Measurements from ENCODE around the gene CX3CR1.

CX3CR1 gene

GRCh38 chr3:39292961-39293360 is 13.1 kb upstream of the CX3CR1 start:
- no peak for DNase-seq (ENCODE audit: low read depth in 2 of 2, low spot score in 1 of 2)

- peak; percentile 64 to 72 for DNase-seq (ENCODE audit: low read depth in 2 of 2, low spot score in 1 of 2)
Observed at GRCh38 chr3:39291903-39292329, 12.1 kb upstream of the CX3CR1 start.

- no peak for DNase-seq (ENCODE audit: low read depth in 2 of 2, low spot score in 1 of 2)
Observed at GRCh38 chr3:39290255-39290654, 10.4 kb upstream of the CX3CR1 start.

GRCh38 chr3:39289107-39289506 is 9.3 kb upstream of the CX3CR1 start:
- DNase-seq (ENCODE audit: low read depth in 2 of 2, low spot score in 1 of 2) = no peak

GRCh38 chr3:39288300-39288808 is 8.5 kb upstream of the CX3CR1 start:
- peak; percentile 53 to 68 for DNase-seq (ENCODE audit: low read depth in 2 of 2, low spot score in 1 of 2)

- DNase-seq (ENCODE audit: low read depth in 2 of 2, low spot score in 1 of 2) = no peak
Observed at GRCh38 chr3:39287216-39288164, 7.7 kb upstream of the CX3CR1 start.

- DNase-seq (ENCODE audit: low read depth in 2 of 2, low spot score in 1 of 2) = no peak
Observed at GRCh38 chr3:39286771-39287170, 6.9 kb upstream of the CX3CR1 start.

GRCh38 chr3:39285332-39285731 is 5.5 kb upstream of the CX3CR1 start:
- DNase-seq (ENCODE audit: low read depth in 2 of 2, low spot score in 1 of 2) = no peak

- DNase-seq (ENCODE audit: low read depth in 2 of 2, low spot score in 1 of 2) = no peak
Observed at GRCh38 chr3:39284457-39284881, 4.6 kb upstream of the CX3CR1 start.

GRCh38 chr3:39282057-39282456 is 2.2 kb upstream of the CX3CR1 start:
- no peak for DNase-seq (ENCODE audit: low read depth in 2 of 2, low spot score in 1 of 2)

- DNase-seq (ENCODE audit: low read depth in 2 of 2, low spot score in 1 of 2) = no peak
Observed at GRCh38 chr3:39281533-39281932, 1.7 kb upstream of the CX3CR1 start.

DNA sequence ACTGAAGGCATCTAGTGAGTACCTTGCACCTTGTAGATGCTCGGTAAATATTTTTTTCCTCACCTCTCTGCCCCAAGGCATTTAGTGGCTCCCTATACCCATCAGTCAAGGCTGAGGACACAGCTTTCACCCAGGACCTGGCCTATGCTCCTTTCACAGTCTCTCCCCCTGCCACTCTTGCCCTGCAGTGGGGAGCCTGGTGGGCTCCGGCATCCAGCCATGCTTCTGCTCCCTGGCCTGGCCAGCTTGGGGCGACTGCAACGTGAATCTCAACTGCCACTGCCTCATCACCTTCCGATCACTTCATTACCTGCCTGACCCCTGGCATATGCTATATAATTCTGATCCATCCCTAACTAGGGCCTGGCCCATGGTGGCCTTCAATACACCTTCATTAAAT is 735 bp upstream of the CX3CR1 start:
- no peak for DNase-seq (ENCODE audit: low read depth in 2 of 2, low spot score in 1 of 2)

GRCh38 chr3:39278616-39278935 is 1.3 kb downstream of the CX3CR1 start:
- DNase-seq (ENCODE audit: low read depth in 2 of 2, low spot score in 1 of 2) = no peak

GRCh38 chr3:39277893-39278615 is 1.8 kb downstream of the CX3CR1 start:
- no peak for DNase-seq (ENCODE audit: low read depth in 2 of 2, low spot score in 1 of 2)

DNA sequence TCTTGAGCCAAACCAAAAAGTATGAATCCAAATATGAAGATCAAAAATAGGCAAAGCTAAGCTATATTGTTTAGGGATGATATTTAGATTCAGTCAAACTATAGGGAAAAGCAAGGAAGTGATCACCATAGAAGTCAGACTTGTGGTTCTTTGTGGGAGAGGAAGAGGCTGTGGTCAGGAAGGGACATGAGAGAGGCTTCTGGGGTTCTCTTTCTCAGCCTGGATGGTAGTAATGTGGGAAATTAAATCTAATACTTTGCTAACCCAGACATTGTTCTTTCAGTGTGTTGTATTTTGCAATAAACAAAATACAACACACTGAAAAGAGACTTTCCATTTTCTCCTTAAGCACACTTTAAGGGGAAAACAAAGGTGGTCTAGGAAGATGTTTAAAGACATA is 3.1 kb downstream of the CX3CR1 start:
- DNase-seq (ENCODE audit: low read depth in 2 of 2, low spot score in 1 of 2) = no peak

DNA sequence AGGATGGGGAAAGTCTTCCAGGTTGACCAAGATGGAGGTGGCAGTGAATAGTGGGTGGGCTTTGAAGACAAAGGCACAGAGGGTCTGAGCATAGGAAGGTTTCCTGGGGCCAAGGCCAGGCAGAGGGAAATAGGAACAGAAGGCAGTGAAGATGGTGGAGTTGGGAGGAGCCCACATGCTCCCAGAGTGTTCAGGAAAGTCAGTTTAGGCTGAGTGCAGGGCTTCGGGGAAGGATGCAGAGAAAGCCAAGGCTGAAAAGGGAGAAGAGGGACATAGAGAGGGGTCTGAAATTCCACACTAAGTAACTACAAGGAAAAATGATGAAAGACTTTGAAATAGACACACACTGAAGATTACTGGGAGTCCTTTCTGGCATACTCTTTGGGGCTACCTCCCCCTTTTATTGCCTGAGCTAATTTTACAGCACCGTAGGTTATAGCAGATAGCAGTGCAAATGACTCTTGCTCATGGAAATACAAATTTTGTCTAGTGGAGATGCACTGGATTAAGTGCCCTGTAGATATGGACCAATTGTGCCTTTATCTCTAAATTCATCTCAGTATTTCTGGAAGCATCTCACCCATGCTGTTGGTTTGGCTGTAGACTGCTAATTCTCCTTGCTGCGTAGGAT is 3.8 kb downstream of the CX3CR1 start:
- no peak for DNase-seq (ENCODE audit: low read depth in 2 of 2, low spot score in 1 of 2)

GRCh38 chr3:39275052-39275451 is 4.8 kb downstream of the CX3CR1 start:
- no peak for DNase-seq (ENCODE audit: low read depth in 2 of 2, low spot score in 1 of 2)

DNA sequence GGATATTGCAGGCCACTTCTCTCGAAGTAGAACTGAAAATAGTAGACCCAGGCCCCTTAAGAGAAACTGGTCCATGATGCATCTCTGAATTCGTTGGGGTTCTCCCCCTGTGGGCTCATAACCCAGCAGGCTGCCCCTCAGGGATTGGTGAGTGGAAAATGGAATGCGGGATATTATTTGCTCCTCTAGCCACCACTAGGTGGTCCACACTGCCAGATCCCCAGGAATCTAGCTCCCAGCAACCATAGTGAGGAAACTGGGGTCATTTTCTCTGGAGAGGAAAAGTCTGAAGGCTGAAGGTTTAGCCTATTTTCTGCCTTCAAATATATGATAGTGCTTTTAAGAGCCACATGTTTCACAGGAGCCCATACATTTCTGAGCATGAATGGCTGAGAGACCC is 6.7 kb downstream of the CX3CR1 start:
- no peak for DNase-seq (ENCODE audit: low read depth in 2 of 2, low spot score in 1 of 2)

GRCh38 chr3:39272191-39272590 is 7.6 kb downstream of the CX3CR1 start:
- DNase-seq (ENCODE audit: low read depth in 2 of 2, low spot score in 1 of 2) = no peak

DNA sequence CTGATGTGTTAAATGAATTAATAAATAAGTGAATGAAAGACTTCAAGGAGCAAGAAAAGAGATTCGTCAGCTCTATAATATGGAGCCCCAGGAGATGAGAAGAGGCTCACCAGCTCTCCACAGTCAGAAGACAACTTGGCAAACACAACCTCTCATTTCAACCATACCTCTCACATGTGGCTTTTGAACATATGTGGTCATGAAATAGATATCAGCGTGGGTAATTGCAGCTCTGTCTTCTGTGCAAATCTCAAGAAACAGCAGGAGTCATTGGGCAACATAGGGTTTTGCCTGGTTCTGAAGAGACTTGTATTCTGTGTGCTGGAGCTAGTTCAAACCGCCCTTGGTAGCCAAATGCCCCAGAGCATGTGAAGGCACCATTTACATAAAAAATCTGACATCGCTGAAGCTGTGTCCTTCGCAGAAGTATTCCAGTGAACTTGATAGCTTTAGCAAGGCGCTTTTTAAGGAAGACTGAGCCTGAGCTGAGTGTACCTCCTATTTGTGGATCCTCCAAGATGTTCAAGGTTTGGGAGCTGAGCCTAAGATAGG is 8.4 kb downstream of the CX3CR1 start:
- no peak for DNase-seq (ENCODE audit: low read depth in 2 of 2, low spot score in 1 of 2)

DNA sequence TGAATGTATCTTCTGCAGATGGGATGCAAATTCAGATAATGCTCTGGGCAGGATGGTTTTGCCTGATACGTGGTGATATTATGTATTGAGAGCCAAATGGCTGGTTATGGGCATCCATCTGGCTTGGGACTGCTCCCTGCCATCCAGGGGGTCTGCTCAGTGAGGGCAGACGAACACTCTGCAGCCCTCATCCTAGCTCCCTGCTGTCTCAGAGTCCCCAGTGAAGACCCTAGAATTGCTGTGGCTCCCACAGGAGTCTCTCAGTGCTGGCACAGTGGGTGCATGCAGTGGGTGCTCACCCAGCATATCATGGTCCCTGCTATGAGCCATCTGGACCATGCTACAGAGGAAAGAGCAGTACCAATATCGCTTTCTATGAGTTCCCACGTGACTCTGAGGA is 10.3 kb downstream of the CX3CR1 start:
- no peak for DNase-seq (ENCODE audit: low read depth in 2 of 2, low spot score in 1 of 2)

GRCh38 chr3:39268549-39268900 is 11.3 kb downstream of the CX3CR1 start:
- no peak for DNase-seq (ENCODE audit: low read depth in 2 of 2, low spot score in 1 of 2)

All from stimulated activated CD8-positive, alpha-beta memory T cell treated with anti-CD3 and anti-CD28 coated beads, Interleukin-4, amount 100 ng/mL, for 1 hour (primary cell).